ENCODE results near the gene GOLIM4.
"Not testable (repeated sequence)": the region's sequence is repeated elsewhere in the genome, so short reads cannot be mapped to it uniquely, and the experiment has no call there.

Gene GOLIM4

DNA sequence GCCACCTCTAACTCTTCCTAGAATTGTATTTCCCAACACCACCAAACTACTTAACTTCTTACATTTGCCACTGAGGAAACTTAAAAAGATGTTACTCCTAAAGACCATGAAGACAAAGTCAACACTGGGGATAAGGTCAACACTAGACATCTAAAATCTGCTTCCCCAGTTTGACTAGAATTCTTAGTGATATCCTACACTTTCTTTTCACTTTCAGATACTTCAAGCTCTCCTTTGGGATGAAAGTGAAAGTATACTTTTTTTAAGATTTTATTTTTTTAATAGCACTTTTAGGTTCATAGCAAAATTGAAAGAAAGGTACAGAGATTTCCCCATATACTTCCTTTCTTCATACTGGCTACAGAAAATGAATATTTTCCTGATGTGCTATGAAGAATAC lies 32.6 kb downstream of the GOLIM4 start:
- H3K36me3 ChIP-seq (ENCODE audit: control insufficient read depth, insufficient read depth, low read length) = no peaks in the 10 kb centered on the region
- H3K27me3 ChIP-seq (ENCODE audit: control insufficient read depth, insufficient read depth, low read length) = no peaks in the 10 kb centered on the region
- no peak overlapping the region for H3K4me3 ChIP-seq (ENCODE audit: low read length)
- H3K27ac ChIP-seq (ENCODE audit: low read depth, low read length) = no peak overlapping the region
- no peak overlapping the region for H3K9ac ChIP-seq (ENCODE audit: low read length)
- H3K4me1 ChIP-seq (ENCODE audit: control insufficient read depth, insufficient read depth, low read length) = no peaks in the 10 kb centered on the region

DNA sequence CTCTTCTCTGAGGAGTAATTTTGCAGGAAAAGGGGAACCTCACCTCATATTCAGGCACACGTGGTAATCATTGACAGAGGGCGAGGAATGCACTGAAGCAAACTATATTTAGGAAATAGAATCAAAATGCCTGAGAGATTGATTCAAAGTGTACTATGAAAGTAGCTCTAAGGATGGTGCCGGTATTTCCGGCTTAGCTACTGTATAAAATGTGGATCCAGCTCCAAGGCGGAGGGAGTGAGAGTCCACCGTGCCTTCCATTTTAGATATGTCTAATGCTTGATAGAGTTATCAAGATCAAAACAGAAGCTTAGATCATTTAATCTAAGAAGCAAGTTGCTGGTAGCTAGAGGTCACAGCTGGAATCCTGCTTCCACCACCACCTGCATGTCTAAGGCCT lies 33.0 kb downstream of the GOLIM4 start:
- no peaks in the 10 kb centered on the region for H3K36me3 ChIP-seq (ENCODE audit: control insufficient read depth, insufficient read depth, low read length)
- H3K9ac ChIP-seq (ENCODE audit: low read length) = no peak overlapping the region
- no peak overlapping the region for H3K4me3 ChIP-seq (ENCODE audit: low read length)
- no peaks in the 10 kb centered on the region for H3K4me1 ChIP-seq (ENCODE audit: control insufficient read depth, insufficient read depth, low read length)
- no peak overlapping the region for H3K27ac ChIP-seq (ENCODE audit: low read depth, low read length)
- H3K27me3 ChIP-seq (ENCODE audit: control insufficient read depth, insufficient read depth, low read length) = no peaks in the 10 kb centered on the region

DNA sequence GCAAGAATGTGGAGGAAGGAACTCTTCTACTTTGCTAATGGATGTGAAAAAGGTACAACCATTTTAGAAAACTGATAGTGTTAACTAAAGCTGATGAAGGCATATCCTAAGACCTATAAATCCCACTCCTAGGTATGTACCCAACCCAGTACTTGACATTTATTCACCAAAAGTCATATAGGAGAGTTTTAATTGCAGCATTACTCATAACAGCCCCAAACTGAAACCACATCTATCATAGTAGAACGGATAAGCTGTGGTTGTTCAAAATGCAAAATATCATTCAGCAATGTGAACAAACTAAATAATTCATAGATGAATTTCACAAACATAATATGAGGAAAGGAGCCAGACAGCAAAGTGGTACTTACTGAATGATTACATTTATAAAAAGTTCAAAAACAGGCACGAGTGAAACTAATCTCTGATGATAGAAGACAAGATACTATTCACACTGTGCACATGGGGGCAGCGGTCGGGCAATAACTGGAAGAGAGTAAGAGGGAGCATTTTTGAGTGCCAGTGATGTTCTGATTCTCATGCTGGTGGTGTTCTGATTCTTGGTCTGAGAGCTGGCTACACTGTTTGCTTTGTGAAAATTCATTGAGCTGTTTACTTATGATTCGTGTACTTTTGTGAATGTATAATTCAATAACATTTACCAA lies 34.3 kb downstream of the GOLIM4 start:
- Histone ChIP-seq H3K27ac (ENCODE audit: low read depth, low read length) (no peak overlapping the region), H3K4me1 (ENCODE audit: control insufficient read depth, insufficient read depth, low read length) (no peaks in the 10 kb centered on the region), H3K27me3 (ENCODE audit: control insufficient read depth, insufficient read depth, low read length) (no peaks in the 10 kb centered on the region)

DNA sequence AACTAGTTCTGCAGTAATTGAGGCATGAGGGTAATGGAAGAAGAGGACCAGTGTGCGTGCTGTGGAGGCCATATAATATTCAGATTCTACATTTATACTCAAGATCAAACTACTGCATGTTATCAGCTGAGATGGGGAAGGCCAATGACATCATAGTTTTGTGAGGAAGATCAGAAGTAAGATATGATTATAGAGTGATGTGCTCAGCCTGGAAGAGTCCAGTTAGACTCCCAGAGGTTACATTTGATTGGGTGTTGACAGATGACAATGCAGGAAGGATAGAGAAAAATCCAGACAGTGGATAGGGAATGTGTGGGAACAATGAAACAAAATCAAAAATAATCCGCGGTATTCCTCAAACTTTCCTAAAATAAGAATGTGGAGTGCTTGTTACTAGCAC lies 35.4 kb downstream of the GOLIM4 start:
- Histone ChIP-seq H3K4me1 (ENCODE audit: control insufficient read depth, insufficient read depth, low read length) (no peaks in the 10 kb centered on the region), H3K9ac (ENCODE audit: low read length) (no peak overlapping the region), H3K4me3 (ENCODE audit: low read length) (no peak overlapping the region), H3K27me3 (ENCODE audit: control insufficient read depth, insufficient read depth, low read length) (no peaks in the 10 kb centered on the region), H3K36me3 (ENCODE audit: control insufficient read depth, insufficient read depth, low read length) (no peaks in the 10 kb centered on the region), H3K27ac (ENCODE audit: low read depth, low read length) (no peak overlapping the region)

More for the DNA sequence above, 34.3 kb downstream of the GOLIM4 start:
- H3K4me3 ChIP-seq (ENCODE audit: low read length) = no peak overlapping the region
- no peak overlapping the region for H3K9ac ChIP-seq (ENCODE audit: low read length)
- no peaks in the 10 kb centered on the region for H3K36me3 ChIP-seq (ENCODE audit: control insufficient read depth, insufficient read depth, low read length)

DNA sequence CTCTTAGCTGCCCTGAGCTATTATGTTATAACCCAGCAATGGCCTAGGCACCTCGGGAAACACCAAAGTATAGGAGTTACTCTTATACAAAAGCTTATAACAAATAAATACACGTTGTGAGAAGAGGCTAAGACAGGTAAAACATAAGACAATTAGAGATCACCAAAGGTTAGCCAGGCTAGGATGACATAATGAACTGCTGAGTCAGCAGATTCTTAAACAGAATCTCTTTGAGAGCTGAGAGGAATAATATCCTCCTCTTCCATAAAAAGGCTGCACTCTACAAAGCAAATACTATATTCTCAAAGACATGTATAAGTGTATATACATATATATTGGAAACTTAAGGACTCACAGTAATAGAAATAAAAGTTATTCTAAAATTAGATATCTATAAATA lies 37.2 kb downstream of the GOLIM4 start:
- no peaks in the 10 kb centered on the region for H3K36me3 ChIP-seq (ENCODE audit: control insufficient read depth, insufficient read depth, low read length)
- H3K4me3 ChIP-seq (ENCODE audit: low read length) = no peak overlapping the region
- no peak overlapping the region for H3K27ac ChIP-seq (ENCODE audit: low read depth, low read length)
- no peaks in the 10 kb centered on the region for H3K4me1 ChIP-seq (ENCODE audit: control insufficient read depth, insufficient read depth, low read length)
- H3K27me3 ChIP-seq (ENCODE audit: control insufficient read depth, insufficient read depth, low read length) = no peaks in the 10 kb centered on the region
- no peak overlapping the region for H3K9ac ChIP-seq (ENCODE audit: low read length)

DNA sequence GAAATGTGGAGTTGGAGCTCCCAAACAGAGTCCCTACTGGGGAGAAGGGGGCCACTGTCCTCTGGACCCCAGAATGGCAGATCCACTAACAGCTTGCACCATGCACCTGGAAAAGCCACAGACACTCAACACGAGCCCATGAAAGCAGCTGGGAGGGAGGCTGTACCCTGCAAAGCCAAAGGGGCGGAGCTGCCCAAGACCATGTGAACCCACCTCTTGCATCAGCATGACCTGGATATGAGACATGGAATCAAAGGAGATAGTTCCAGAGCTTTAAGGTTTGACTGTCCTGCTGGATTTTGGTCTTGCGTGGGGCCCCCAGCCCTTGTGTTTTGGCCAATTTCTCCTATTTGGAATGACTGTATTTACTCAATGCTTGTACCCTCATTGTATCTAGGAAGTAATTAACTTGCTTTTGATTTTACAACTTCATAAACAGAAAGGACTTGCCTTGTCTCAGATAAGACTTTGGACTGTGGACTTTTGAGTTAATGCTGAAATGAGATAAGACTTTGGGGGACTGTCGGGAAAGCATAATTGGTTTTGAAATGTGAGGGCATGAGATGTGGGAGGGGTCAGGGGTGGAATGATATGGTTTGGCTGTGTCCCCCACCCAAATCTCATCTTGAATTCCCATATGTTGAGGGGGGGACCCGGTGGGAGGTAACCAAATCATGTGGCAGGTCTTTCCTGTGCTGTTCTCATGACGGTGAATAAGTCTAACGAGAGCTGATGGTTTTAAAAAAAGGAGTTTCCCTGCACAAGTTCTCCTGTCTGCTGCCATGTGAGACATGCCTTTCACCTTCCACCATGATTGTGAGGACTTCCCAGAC lies 39.1 kb downstream of the GOLIM4 start:
- H3K4me1 ChIP-seq (ENCODE audit: control insufficient read depth, insufficient read depth, low read length); H3K27ac ChIP-seq (ENCODE audit: low read depth, low read length); H3K36me3 ChIP-seq (ENCODE audit: control insufficient read depth, insufficient read depth, low read length); H3K4me3 ChIP-seq (ENCODE audit: low read length); H3K9ac ChIP-seq (ENCODE audit: low read length); H3K27me3 ChIP-seq (ENCODE audit: control insufficient read depth, insufficient read depth, low read length): not testable (repeated sequence)

DNA sequence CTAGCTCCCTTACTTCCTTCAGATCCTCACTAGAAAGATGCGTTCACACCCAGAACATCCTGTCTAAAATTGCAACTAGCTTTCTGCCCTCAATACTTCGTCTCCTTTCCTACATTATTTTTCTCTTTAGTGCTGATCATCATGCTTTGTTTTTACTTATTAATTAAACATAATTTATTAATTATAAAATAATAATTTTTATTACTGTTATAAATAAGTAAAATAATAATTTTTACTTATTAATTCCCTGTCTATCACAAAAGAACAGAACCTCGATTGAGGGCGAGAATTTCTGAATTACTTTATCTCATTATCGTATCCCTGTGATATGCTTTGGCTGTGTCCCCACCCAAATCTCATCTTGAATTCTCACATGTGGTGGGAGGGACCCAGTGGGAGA lies 41.3 kb downstream of the GOLIM4 start:
- Histone ChIP-seq H3K27ac (ENCODE audit: low read depth, low read length) (no peak overlapping the region), H3K4me3 (ENCODE audit: low read length) (no peak overlapping the region), H3K4me1 (ENCODE audit: control insufficient read depth, insufficient read depth, low read length) (peaks cover 6% of the 10 kb centered on the region), H3K9ac (ENCODE audit: low read length) (no peak overlapping the region), H3K27me3 (ENCODE audit: control insufficient read depth, insufficient read depth, low read length) (no peaks in the 10 kb centered on the region), H3K36me3 (ENCODE audit: control insufficient read depth, insufficient read depth, low read length) (no peaks in the 10 kb centered on the region)

DNA sequence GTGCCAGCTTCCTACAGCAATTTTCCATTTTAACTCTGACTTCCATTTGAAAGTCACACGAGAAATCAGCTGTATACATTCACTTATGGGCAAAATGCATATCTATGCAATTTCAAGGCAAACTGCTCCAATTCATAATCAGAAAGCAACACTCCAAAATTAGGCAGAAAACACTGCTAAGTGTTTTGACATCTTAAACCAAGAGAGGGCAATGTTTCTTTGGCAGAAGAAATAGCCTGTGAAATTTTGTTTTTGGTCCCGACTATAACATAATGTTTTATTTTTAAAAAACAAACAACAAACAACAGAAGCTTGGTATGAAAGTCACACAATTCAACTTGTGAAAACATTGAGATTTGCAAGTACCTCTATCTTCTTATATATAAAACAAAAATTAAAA lies 42.6 kb downstream of the GOLIM4 start:
- Histone ChIP-seq H3K9ac (ENCODE audit: low read length) (no peak overlapping the region), H3K4me3 (ENCODE audit: low read length) (no peak overlapping the region), H3K36me3 (ENCODE audit: control insufficient read depth, insufficient read depth, low read length) (no peaks in the 10 kb centered on the region), H3K27ac (ENCODE audit: low read depth, low read length) (no peak overlapping the region), H3K27me3 (ENCODE audit: control insufficient read depth, insufficient read depth, low read length) (no peaks in the 10 kb centered on the region), H3K4me1 (ENCODE audit: control insufficient read depth, insufficient read depth, low read length) (peaks cover 8% of the 10 kb centered on the region)

DNA sequence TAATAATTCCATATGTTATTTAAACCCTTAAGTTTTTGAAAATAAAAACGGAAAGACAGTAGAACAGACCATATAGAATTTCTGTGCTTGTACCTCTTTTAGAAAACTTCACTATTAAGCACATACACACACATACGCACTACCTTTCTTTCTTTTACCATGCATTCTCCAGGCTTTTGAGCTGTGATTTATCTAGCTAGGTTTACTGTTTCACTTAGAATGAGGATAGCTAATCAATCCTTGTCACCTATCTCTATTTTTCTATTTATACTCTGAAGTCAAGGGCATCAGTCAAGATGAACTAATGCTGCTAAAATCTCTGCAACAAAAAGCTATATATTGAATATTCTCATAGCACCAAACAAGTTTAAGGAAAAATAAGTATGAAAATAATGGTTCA lies 43.2 kb downstream of the GOLIM4 start:
- Histone ChIP-seq H3K9ac (ENCODE audit: low read length) (no peak overlapping the region), H3K4me1 (ENCODE audit: control insufficient read depth, insufficient read depth, low read length) (peaks cover 8% of the 10 kb centered on the region), H3K36me3 (ENCODE audit: control insufficient read depth, insufficient read depth, low read length) (no peaks in the 10 kb centered on the region), H3K4me3 (ENCODE audit: low read length) (no peak overlapping the region), H3K27me3 (ENCODE audit: control insufficient read depth, insufficient read depth, low read length) (no peaks in the 10 kb centered on the region), H3K27ac (ENCODE audit: low read depth, low read length) (no peak overlapping the region)

DNA sequence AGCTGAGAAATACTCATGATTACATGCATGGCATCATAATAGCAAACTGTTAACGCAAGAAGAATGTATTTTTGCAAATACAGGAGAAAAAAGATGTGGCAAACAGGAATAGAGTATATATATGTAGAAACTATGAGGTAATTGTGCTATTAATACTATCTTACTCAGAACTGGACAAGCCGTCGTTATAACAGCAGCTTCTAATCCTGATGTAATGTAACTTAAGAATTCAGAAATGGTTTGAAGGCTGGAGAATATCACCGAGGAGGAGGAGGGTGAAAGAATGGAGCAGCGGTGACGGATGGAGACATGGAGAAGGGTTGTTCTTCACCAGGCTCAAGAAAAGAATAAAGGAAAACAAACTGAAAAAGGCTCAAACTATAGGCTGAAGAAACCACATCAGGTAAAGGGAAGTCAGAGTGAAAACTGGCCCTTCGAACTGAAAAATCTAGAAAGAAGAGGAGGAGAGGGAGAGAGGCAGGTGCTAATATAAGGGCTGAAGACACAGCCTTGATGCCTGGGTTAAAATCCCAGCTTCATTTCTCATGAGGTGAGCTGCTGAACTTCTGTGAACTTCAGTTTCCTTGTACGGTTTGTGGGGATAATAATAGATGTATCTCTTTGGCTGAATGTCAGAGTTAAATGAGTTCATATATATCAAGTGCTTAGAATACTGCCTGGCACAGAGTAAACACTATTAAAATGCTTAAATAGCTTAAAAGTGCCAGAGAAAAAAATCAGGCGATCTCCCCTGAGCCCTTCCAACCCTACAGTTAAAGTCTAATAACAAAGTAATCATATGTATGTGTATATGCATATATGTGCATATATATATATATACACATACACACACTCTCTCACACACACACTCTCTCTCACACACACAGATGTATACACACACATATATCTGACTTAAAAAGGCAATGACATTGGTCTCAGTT lies 43.9 kb downstream of the GOLIM4 start:
- H3K9ac ChIP-seq (ENCODE audit: low read length) = no peak overlapping the region
- no peak overlapping the region for H3K4me3 ChIP-seq (ENCODE audit: low read length)
- no peaks in the 10 kb centered on the region for H3K36me3 ChIP-seq (ENCODE audit: control insufficient read depth, insufficient read depth, low read length)
- H3K27me3 ChIP-seq (ENCODE audit: control insufficient read depth, insufficient read depth, low read length) = no peaks in the 10 kb centered on the region
- no peak overlapping the region for H3K27ac ChIP-seq (ENCODE audit: low read depth, low read length)
- H3K4me1 ChIP-seq (ENCODE audit: control insufficient read depth, insufficient read depth, low read length) = peaks cover 8% of the 10 kb centered on the region

DNA sequence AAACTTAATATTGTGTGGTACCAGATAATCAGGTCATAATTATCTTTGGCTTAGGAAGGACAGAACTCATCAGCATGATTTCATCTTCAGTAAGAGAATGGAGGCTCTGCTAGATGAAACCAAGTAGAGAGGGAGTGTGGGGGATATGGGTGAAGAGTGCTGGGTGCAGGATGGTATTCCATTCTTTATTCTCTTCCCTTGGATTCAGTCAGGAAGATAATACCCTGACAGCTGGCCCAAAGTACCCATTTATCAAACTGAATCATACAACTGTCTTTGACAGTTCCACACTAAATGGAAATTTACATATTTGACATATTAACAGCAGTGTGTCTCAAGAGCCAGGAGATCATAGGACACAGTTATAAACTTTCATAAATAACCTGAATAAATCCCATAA lies 44.7 kb downstream of the GOLIM4 start:
- no peak overlapping the region for H3K27ac ChIP-seq (ENCODE audit: low read depth, low read length)
- no peak overlapping the region for H3K4me3 ChIP-seq (ENCODE audit: low read length)
- no peak overlapping the region for H3K9ac ChIP-seq (ENCODE audit: low read length)
- peaks cover 8% of the 10 kb centered on the region for H3K4me1 ChIP-seq (ENCODE audit: control insufficient read depth, insufficient read depth, low read length)
- H3K36me3 ChIP-seq (ENCODE audit: control insufficient read depth, insufficient read depth, low read length) = no peaks in the 10 kb centered on the region
- H3K27me3 ChIP-seq (ENCODE audit: control insufficient read depth, insufficient read depth, low read length) = no peaks in the 10 kb centered on the region

DNA sequence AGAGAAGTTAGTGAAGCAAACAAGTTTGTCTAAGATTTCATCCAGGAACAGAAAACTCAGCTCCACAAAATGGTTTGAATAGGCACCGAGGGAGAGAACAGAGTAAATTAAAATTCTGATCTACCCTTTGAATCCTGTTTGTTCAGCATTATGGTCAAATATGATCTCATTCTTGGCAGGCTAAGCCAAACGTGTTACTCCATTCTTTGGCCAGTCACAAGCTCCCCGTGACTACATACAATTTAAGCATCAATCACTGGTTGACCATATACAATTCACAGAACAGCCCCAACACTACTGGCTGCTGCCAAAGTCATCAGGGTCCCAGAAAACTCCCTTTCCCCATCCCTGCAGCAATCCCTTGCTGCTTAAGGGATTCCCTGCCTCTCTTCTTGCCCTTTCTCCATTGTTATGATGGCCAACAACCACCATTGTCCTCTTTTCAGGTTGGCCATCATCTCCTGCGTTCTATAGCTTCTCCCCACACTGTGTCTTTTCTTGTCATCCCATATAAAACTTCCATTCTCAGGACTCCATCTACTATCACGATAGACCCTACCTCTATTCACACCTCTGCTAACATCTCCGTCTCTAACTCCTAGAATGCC lies 46.3 kb downstream of the GOLIM4 start:
- Histone ChIP-seq H3K9ac (ENCODE audit: low read length) (no peak overlapping the region), H3K27me3 (ENCODE audit: control insufficient read depth, insufficient read depth, low read length) (no peaks in the 10 kb centered on the region), H3K4me1 (ENCODE audit: control insufficient read depth, insufficient read depth, low read length) (peaks cover 8% of the 10 kb centered on the region), H3K36me3 (ENCODE audit: control insufficient read depth, insufficient read depth, low read length) (no peaks in the 10 kb centered on the region), H3K4me3 (ENCODE audit: low read length) (no peak overlapping the region), H3K27ac (ENCODE audit: low read depth, low read length) (no peak overlapping the region)
